Femur (tissue), 1 donor: ENCODE measurements around the gene HLCS.
A peak's percentile ranks its signal among the peaks of the same experiment; 100 is the strongest.

Experiments used
- DNase-seq: peaks from one replicate; pipeline ENCODE4 v3.0.0-alpha.2; 2017

Gene HLCS

DNA sequence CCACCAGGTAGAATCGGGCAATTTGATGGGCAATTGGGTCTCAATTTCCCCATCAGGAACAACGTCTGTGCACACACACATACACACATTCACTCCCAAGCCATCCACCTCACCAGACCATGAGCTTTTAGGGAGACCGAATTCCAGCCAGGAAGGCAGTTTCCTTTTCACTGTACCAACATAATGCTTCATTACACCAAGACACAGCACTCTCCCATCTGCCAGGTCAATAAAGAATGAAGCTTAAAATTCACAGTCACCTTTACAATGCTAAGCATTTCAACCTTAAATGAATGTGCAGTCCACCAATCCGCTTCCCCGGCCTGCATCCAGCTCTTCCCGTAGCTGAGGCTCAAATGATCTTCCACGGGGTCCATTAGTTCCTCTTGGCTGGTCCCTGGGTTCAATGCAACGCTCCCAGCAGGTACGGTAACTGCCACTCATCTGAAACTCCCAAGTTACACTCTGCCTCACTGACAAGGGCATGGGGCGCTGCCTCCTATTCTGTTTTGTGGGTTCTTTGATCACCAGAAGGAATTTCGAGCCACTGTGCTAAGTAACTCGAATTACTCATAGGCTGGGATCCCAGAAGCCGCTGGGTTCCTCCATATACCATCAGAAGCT lies 162.5 kb downstream of the HLCS start:
- DNase-seq, result no peak

GRCh38 chr21:36803051-36803645 lies 163.3 kb downstream of the HLCS start:
- DNase-seq, result no peak

DNA sequence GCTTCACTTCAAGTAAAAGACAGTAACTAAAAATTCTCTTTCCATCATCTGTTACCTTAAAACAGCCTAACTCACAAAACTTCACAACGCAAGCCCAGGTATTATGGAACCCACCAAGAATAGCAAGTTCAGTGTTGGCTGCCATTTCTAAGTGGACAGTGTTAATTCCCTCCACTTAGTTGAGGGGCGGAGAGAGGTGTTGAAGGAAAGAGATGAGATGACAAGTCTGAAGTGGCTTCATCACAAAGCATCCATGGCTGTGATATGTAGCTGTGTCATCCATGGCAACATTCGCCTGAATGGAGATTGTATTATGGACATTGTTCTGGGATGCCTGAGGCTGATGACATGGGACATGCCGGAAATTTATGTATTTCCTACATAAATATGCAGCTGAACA lies 165.7 kb downstream of the HLCS start:
- no peak for DNase-seq

DNA sequence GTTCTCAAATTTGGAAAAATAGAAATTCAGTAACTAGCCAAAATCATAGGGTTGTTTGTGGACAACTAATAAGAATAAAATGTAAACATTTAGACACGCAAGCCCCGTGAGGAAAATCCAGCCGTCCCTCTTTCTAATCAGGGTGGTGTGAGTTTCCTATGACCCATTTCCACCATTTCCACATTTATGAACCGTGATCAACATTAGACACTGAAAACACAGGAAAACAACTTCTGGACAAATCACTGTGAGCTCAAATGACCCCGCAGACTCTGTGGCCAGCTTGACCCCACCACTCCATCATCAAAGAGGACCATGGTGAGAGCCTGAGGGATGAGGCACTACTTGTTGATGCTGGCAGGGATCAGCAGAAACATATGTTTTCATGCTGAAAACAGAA lies 166.6 kb downstream of the HLCS start:
- DNase-seq, result no peak

GRCh38 chr21:36798491-36798890 lies 168.0 kb downstream of the HLCS start:
- DNase-seq, result no peak

DNA sequence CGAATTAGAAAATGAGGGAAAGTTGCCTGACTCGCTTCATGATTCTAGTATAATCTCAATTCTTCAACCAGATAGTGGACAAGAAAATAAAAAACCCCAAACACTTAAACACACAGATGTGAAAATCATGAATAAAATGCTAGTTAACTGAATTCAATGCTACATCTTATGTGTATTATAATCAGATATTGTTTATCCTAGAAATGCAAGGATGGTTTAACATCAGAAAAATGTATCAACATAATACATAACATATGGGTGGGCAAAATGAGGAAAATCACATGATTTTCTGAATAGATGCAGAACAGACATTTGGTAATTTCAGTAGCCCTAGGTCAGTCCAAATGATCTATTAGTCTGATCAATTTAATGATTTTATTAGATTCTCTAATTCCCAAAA lies 170.4 kb downstream of the HLCS start:
- no peak for DNase-seq

GRCh38 chr21:36792505-36792967 lies 173.9 kb downstream of the HLCS start:
- DNase-seq, result no peak

- DNase-seq, result no peak
These were observed 174.6 kb downstream of the HLCS start for GRCh38 chr21:36791695-36792470.

DNA sequence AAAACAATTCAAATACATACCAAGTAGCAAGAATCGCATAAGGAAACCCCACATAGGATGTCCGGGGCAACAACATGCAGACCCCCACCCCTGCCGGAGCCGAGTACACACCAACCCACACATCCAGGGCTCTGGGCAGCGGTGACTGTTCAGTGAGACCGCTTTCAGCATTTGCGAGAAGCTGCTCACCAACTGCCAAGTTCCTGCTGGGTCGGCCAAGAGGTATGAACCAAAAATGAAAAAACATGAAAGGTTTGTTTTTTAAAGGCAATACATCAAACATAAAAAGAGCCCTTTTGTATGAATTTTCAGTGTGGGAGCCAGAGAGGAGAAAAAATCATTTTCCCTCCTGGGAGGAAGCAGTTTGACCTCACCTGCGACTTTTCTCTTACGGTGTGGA lies 175.3 kb downstream of the HLCS start:
- DNase-seq, result peak; percentile 65

- DNase-seq, result no peak
These were observed 175.9 kb downstream of the HLCS start for GRCh38 chr21:36790616-36791015.

- no peak for DNase-seq
These were observed 178.3 kb downstream of the HLCS start for GRCh38 chr21:36788120-36788638.

DNA sequence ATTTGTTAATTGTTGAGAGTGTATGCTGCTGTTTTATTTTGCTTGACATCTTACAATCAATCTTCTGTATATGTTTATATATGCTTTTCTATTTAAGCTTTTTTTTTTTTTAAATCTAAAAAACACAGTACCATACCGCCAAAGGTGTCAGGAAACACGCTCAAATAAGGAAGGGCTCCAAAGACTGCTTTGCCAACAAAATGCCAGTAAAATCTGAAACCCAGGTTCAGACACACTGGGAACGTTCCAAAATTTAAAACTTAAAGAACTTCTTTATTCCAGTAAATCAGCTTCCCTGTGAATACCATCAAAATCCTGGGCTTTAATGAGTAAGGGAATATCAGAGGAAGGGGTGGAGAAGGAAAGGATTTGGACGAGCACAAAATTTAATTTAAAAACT lies 180.3 kb downstream of the HLCS start:
- DNase-seq, result no peak

DNA sequence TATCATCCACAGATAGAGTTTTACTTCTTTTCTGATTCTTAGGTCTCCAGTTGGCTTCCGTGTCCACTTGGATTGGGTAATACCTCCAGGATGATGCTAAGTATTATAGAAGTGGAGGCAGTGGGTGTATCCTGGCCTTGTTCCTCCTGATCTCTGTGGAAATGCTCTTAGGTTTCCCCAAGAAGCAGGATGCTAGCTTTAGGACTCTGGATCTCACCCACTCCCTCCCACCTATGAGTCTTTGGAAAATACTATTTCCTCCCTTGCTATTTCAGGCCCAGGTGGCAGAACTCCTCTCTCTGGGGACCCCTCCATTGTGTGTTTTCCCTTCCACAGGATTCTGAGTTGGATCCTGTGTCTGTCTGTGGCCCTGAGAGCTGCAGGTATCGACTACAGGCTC lies 180.9 kb downstream of the HLCS start:
- DNase-seq, result no peak

DNA sequence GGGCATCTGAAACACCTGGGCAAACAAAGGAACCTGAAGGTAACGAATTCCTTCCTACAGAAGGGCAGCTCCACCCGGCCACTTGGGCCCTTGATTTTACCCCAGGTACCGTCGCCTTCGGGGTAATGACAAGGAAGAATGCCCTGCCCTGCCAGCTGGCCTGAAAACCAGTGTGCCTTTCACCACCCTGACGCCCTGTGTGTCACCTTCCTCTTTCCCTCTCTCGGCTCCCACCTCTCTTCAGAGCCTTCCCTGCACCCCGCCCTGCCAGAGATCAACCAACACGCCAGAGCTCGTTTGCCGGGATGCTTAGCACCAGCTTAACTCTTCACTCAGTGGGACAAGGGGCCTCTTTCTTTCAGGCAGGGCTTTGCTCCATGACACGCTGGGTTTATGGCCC lies 181.5 kb downstream of the HLCS start:
- DNase-seq, result no peak

- DNase-seq, result no peak
These were observed 182.7 kb downstream of the HLCS start for GRCh38 chr21:36783612-36784374.

DNA sequence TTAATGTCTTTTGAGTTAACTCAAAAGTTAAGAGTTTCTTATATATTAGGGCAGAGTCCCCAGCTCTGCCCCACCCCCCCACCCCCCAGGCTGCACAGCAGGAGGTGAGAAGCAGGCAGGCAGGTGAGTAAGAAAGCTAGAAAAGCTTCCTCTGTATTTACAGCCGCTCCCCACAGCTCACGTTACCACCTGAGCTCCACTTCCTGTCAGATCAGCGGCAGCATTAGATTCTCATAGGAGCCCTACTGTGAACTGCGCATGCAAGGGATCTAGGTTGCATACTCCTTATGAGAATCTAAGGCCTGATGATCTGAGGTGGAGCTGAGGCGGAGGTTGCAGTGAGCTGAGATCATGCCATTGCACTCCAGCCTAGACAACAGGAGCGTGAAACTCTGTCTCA lies 185.6 kb downstream of the HLCS start:
- no peak for DNase-seq

DNA sequence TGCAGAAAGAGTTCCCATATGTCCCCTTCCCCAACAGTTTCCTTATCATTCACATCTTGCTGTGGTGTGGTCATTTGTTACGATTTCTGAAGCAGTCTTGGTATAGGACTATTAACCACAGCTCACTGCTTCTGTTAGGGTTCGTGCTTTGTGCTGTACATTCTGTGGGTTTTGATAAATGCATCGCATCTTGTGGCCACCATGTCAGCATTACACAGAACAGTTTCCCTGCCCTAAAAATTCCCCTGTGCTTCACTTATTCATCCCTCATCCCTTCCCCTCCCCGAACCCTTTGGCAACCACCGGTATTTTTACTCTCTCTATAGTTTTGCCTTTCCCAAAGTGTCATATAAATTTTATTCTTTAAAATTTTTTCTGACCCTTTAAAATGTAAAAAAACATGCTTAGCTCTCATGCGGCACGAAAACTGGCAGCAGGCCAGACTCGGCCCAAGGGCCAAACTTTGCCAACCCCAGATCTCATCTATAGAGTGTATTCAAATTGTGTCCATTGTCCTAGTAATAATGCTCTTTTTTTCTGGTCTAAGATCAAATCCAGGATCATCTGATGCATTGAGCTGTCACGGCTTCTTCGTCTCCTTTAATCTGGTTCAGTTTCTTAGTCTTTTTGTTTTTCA lies 189.4 kb downstream of the HLCS start:
- DNase-seq, result no peak

DNA sequence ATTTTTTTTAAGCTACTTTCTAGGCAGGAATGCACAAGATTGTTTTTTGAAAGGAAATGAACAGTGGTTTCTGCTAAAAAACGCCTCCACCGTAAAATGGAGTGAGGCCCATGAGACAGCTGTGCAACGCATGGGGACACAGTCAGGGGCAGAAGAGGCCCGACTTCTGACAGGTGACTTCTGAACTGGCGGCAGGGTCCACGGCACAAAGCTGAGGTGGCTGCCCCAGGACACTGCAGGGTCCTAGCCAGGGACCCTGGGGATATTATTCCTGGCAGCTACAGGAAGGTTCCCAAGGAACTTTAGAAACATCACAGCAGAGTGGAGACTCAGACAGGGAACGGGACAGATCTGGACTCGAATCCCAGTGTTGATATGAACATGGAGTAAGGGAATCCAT lies 192.5 kb downstream of the HLCS start:
- DNase-seq, result no peak

DNA sequence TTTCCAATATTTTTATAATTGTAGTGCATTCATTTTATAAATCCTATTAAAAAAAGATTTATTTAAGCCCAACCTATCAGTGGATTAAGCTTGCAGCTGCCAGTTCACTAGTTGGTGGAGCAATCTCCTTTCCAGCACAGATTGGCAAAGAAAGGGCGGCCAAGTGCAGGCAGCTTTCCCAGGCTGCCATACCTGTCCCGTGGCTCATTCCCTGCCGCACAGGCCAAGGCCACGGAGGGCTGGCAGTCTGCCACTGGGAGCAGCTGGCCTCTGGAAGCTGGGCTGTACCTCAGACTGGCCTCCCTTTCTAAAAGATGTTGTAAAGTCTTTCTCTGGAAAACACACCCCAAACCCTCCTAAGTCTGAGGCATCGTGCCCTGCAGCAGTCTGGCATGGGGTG lies 193.4 kb downstream of the HLCS start:
- peak; percentile 71 for DNase-seq

DNA sequence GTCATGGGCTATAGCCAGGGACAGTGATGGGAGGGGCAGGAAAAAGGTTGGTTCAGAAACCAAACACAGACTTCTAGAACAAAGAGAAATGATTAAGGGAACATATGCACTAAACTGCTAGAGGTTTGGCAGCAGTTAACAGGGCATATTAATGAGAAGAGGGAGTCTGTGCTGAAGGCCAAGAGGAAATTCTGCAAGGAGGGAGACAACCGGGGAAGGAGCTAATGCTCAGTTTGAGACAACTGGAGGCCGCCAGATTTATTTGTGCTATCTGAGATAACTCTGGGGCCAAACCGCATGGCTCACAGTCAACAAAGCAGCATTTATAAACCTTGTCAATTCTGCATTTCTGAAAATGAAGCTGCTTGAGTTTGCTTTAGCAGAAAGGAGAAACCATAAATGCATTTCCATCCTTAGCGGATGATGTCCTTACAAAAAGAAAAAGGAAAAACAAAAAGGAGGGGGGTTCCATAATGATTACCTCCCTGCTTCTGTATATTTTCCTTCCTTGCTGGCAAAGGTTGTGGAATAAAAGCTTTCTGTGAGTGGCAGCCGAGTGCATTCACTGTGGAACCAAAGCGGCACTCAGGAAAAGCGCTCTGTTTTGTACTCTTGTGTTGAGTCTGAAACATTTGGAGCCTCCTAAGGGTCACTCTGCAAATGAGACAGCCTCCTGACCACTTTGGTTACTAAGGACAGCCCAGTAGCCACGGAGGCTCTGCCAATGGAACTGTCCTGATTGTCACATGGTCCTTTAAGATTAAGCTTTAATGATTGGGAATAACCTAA lies 197.2 kb downstream of the HLCS start:
- peak; percentile 56 for DNase-seq

DNA sequence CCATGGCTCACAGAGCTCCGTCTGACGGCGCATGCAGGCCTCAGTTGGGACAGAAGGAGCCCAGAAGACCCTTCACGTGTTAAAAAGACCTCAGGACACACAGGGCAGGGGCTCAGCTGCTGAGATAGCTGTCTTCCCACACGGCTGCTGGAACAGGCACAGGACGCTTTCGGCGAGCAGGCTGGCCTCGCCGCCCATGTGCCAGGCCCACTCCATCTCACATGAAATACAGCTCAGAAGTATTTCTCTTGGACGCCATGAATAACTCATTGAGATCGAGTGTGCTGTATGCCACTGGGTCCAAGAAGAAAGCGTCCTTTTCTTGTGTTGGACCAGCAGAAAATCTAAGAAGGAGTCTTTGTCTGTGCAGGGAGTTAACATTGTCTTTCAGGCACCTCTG lies 198.0 kb downstream of the HLCS start:
- no peak for DNase-seq

- DNase-seq, result no peak
These were observed 199.4 kb downstream of the HLCS start for GRCh38 chr21:36767096-36767495.
